Erythroblast (primary cell): ENCODE data around the gene PARM1.

Experiments
- DNase-seq, 2 experiments: peaks; one replicate each; lab custom pipeline; 2025; lab: John Stamatoyannopoulos, UW
- GATA1 ChIP-seq: IDR thresholded peaks from 2 replicates; pipeline ENCODE4 v1.6.1; 2011; ENCODE audit warnings: low read depth, mild to moderate bottlenecking, control low read depth, low read length, moderate library complexity
- POLR2A ChIP-seq: IDR thresholded peaks from 2 replicates; pipeline ENCODE4 v1.6.1; 2011; ENCODE audit warnings: mild to moderate bottlenecking, low read length

The PARM1 gene

GRCh38 chr4:74930162-74930561 lies 2.8 kb upstream of the PARM1 start:
- no peak for DNase-seq
- TF ChIP-seq GATA1 (no peak), POLR2A (no peak)

- no peak for DNase-seq
- TF ChIP-seq GATA1 (no peak), POLR2A (no peak)
Observed at GRCh38 chr4:74931376-74931775, 1.5 kb upstream of the PARM1 start.

GRCh38 chr4:74932010-74932409 lies 906 bp upstream of the PARM1 start:
- DNase-seq: no peak
- TF ChIP-seq GATA1 (no peak), POLR2A (no peak)

- no peak for DNase-seq
- TF ChIP-seq POLR2A (no peak), GATA1 (no peak)
Observed at GRCh38 chr4:74933562-74934015, 673 bp downstream of the PARM1 start.

- no peak for DNase-seq
- no peak for TF ChIP-seq POLR2A
- no peak for TF ChIP-seq GATA1
Observed at GRCh38 chr4:74934016-74934831, 1.3 kb downstream of the PARM1 start.

- TF ChIP-seq GATA1 (no peak), POLR2A (no peak)
- no peak for DNase-seq
Observed at GRCh38 chr4:74934888-74935287, 2.0 kb downstream of the PARM1 start.

GRCh38 chr4:74941123-74941522 lies 8.2 kb downstream of the PARM1 start:
- TF ChIP-seq GATA1 (no peak), POLR2A (no peak)
- no peak for DNase-seq

- no peak for TF ChIP-seq GATA1
- TF ChIP-seq POLR2A: no peak
- no peak for DNase-seq
Observed at GRCh38 chr4:74942251-74942917, 9.5 kb downstream of the PARM1 start.

- no peak for DNase-seq
- no peak for TF ChIP-seq GATA1
- TF ChIP-seq POLR2A: no peak
Observed at GRCh38 chr4:74942918-74943253, 10.0 kb downstream of the PARM1 start.

GRCh38 chr4:74944354-74944793 lies 11.5 kb downstream of the PARM1 start:
- DNase-seq: no peak

GRCh38 chr4:74946196-74946595 lies 13.3 kb downstream of the PARM1 start:
- TF ChIP-seq POLR2A (no peak), GATA1 (no peak)
- DNase-seq: no peak

More at GRCh38 chr4:74944354-74944793, 11.5 kb downstream of the PARM1 start:
- no peak for TF ChIP-seq GATA1
- TF ChIP-seq POLR2A: no peak

GRCh38 chr4:74947798-74948197 lies 14.9 kb downstream of the PARM1 start:
- TF ChIP-seq POLR2A (no peak), GATA1 (no peak)
- no peak for DNase-seq

GRCh38 chr4:74948236-74948635 lies 15.3 kb downstream of the PARM1 start:
- no peak for TF ChIP-seq POLR2A
- TF ChIP-seq GATA1: no peak
- DNase-seq: no peak

GRCh38 chr4:74950200-74950599 lies 17.3 kb downstream of the PARM1 start:
- no peak for DNase-seq
- TF ChIP-seq POLR2A (no peak), GATA1 (no peak)
